WTC11 (cell line): ENCODE measurements around the gene ABCC6.
"Not testable (repeated sequence)": the region's sequence is repeated elsewhere in the genome, so short reads cannot be mapped to it uniquely, and the experiment has no call there.

Experiments
- ZNF138 ChIP-seq: sonication (generic); formaldehyde crosslinking; conservative IDR thresholded peaks from 2 replicates; pipeline ENCODE4 v1.8.1; 2022; ENCODE audit warnings: mild to moderate bottlenecking, moderate library complexity, missing genetic modification reagents
- TF ChIP-seq, protein P1 (sequence below): fragments of 200-600 bp; IDR thresholded peaks from 2 replicates; pipeline ENCODE4 v1.8.0; 2022; ENCODE audit warnings: antibody characterized with exemption
- TF ChIP-seq, protein P2 (sequence below): sonication (generic); formaldehyde crosslinking; conservative IDR thresholded peaks from 2 replicates; pipeline ENCODE4 v1.8.1; 2023; ENCODE audit warnings: mild to moderate bottlenecking, low read depth, missing genetic modification reagents, moderate library complexity

- TF ChIP-seq, protein P1, sequence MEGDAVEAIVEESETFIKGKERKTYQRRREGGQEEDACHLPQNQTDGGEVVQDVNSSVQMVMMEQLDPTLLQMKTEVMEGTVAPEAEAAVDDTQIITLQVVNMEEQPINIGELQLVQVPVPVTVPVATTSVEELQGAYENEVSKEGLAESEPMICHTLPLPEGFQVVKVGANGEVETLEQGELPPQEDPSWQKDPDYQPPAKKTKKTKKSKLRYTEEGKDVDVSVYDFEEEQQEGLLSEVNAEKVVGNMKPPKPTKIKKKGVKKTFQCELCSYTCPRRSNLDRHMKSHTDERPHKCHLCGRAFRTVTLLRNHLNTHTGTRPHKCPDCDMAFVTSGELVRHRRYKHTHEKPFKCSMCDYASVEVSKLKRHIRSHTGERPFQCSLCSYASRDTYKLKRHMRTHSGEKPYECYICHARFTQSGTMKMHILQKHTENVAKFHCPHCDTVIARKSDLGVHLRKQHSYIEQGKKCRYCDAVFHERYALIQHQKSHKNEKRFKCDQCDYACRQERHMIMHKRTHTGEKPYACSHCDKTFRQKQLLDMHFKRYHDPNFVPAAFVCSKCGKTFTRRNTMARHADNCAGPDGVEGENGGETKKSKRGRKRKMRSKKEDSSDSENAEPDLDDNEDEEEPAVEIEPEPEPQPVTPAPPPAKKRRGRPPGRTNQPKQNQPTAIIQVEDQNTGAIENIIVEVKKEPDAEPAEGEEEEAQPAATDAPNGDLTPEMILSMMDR: not testable (repeated sequence)
- not testable (repeated sequence) for TF ChIP-seq ZNF138 (CRISPR knock-in tag)
- TF ChIP-seq, protein P2, sequence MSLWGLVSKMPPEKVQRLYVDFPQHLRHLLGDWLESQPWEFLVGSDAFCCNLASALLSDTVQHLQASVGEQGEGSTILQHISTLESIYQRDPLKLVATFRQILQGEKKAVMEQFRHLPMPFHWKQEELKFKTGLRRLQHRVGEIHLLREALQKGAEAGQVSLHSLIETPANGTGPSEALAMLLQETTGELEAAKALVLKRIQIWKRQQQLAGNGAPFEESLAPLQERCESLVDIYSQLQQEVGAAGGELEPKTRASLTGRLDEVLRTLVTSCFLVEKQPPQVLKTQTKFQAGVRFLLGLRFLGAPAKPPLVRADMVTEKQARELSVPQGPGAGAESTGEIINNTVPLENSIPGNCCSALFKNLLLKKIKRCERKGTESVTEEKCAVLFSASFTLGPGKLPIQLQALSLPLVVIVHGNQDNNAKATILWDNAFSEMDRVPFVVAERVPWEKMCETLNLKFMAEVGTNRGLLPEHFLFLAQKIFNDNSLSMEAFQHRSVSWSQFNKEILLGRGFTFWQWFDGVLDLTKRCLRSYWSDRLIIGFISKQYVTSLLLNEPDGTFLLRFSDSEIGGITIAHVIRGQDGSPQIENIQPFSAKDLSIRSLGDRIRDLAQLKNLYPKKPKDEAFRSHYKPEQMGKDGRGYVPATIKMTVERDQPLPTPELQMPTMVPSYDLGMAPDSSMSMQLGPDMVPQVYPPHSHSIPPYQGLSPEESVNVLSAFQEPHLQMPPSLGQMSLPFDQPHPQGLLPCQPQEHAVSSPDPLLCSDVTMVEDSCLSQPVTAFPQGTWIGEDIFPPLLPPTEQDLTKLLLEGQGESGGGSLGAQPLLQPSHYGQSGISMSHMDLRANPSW: not testable (repeated sequence)
Observed at GRCh38 chr16:16204552-16204951, 18.7 kb downstream of the ABCC6 start.
